ENCODE results near the gene KIF21B. TPM values are rescaled to one million over a fixed set of nuclear protein-coding genes. Genes with fewer than 3 reads are reported as not detected.

Gene KIF21B
- total RNA-seq, 4 donors from 2014 or later = 3.2 to 40.4 (median 22.7) TPM

- H3K27me3 ChIP-seq = no peaks in the 10 kb centered on the region
- H3K9me3 ChIP-seq = no peaks in the 10 kb centered on the region
- H3K4me3 ChIP-seq = no peak overlapping the region
- 97% methylated on average over 5 of the region's 5 CpGs; no CpG with 5 or more reads in 1 of the 2 donors for WGBS, 2 donors (ENCODE audit: low coverage in 1 of 2)
- no peaks in the 10 kb centered on the region for H3K36me3 ChIP-seq
- intact Hi-C loops (cut with DNase I; ENCODE audit: low total_unique reads) = no loop called here
- H3K4me1 ChIP-seq = no peaks in the 10 kb centered on the region
- in situ Hi-C loops (cut with MboI; ENCODE audit: low pct_ligation_motif_present in 1 of 4, low pct_unique_long_range_greater_than_20kb in 1 of 4, low sequenced_read_pairs in 3 of 4) = no loop called here
- H3K27ac ChIP-seq = no peak overlapping the region
- TF ChIP-seq POLR2AphosphoS5 (IDR thresholded peaks at IDR 0.05) = no peak
- no peak for TF ChIP-seq CTCF (IDR thresholded peaks at IDR 0.05)
- no peak for TF ChIP-seq POLR2A (IDR thresholded peaks at IDR 0.05)
- no peak for TF ChIP-seq EP300 (IDR thresholded peaks at IDR 0.05; ENCODE audit: low read depth)
- no peak for DNase-seq
These were observed 16.0 kb downstream of the KIF21B start for GRCh38 chr1:201007481-201007880.

GRCh38 chr1:201006450-201006849 lies 17.1 kb downstream of the KIF21B start:
- DNase-seq = no peak
- Histone ChIP-seq H3K36me3 (no peaks in the 10 kb centered on the region), H3K27ac (no peak overlapping the region), H3K9me3 (no peaks in the 10 kb centered on the region), H3K4me3 (no peak overlapping the region), H3K27me3 (no peaks in the 10 kb centered on the region), H3K4me1 (peaks cover 0 to 4% (median 2%) of the 10 kb centered on the region in 4 donors)
- intact Hi-C loops (cut with DNase I; ENCODE audit: low total_unique reads) = no loop called here
- TF ChIP-seq POLR2A (IDR thresholded peaks at IDR 0.05) (no peak), POLR2AphosphoS5 (IDR thresholded peaks at IDR 0.05) (no peak), EP300 (IDR thresholded peaks at IDR 0.05; ENCODE audit: low read depth) (no peak), CTCF (IDR thresholded peaks at IDR 0.05) (no peak)
- WGBS, 2 donors (ENCODE audit: low coverage in 1 of 2) = 45% methylated on average over 2 of the region's 2 CpGs; no CpG with 5 or more reads in 1 of the 2 donors
- in situ Hi-C loops (cut with MboI; ENCODE audit: low pct_ligation_motif_present in 1 of 4, low pct_unique_long_range_greater_than_20kb in 1 of 4, low sequenced_read_pairs in 3 of 4) = no loop called here

- intact Hi-C loops (cut with DNase I; ENCODE audit: low total_unique reads) (no loop called here), in situ Hi-C loops (cut with MboI; ENCODE audit: low pct_ligation_motif_present in 1 of 4, low pct_unique_long_range_greater_than_20kb in 1 of 4, low sequenced_read_pairs in 3 of 4) (no loop called here)
- no peak for DNase-seq
- Histone ChIP-seq H3K36me3 (no peaks in the 10 kb centered on the region), H3K27me3 (no peaks in the 10 kb centered on the region), H3K9me3 (no peaks in the 10 kb centered on the region), H3K4me3 (no peak overlapping the region), H3K4me1 (peaks cover 0 to 4% (median 2%) of the 10 kb centered on the region in 4 donors), H3K27ac (no peak overlapping the region)
- TF ChIP-seq CTCF (IDR thresholded peaks at IDR 0.05) (no peak), POLR2A (IDR thresholded peaks at IDR 0.05) (no peak), POLR2AphosphoS5 (IDR thresholded peaks at IDR 0.05) (no peak), EP300 (IDR thresholded peaks at IDR 0.05; ENCODE audit: low read depth) (no peak)
- 91 to 93% methylated on average over 3 to 14 of the region's 14 CpGs for WGBS, 2 donors (ENCODE audit: low coverage in 1 of 2)
These were observed 18.8 kb downstream of the KIF21B start for GRCh38 chr1:201004732-201005131.

GRCh38 chr1:201004154-201004553 lies 19.4 kb downstream of the KIF21B start:
- intact Hi-C loops (cut with DNase I; ENCODE audit: low total_unique reads) (no loop called here), in situ Hi-C loops (cut with MboI; ENCODE audit: low pct_ligation_motif_present in 1 of 4, low pct_unique_long_range_greater_than_20kb in 1 of 4, low sequenced_read_pairs in 3 of 4) (no loop called here)
- Histone ChIP-seq H3K27me3 (no peaks in the 10 kb centered on the region), H3K4me3 (no peak overlapping the region), H3K36me3 (no peaks in the 10 kb centered on the region), H3K27ac (no peak overlapping the region), H3K4me1 (peaks cover 0 to 4% (median 2%) of the 10 kb centered on the region in 4 donors), H3K9me3 (no peaks in the 10 kb centered on the region)
- TF ChIP-seq EP300 (IDR thresholded peaks at IDR 0.05; ENCODE audit: low read depth) (no peak), POLR2A (IDR thresholded peaks at IDR 0.05) (no peak), CTCF (IDR thresholded peaks at IDR 0.05) (no peak), POLR2AphosphoS5 (IDR thresholded peaks at IDR 0.05) (no peak)
- no peak for DNase-seq
- 96% methylated on average over 6 of the region's 6 CpGs; no CpG with 5 or more reads in 1 of the 2 donors for WGBS, 2 donors (ENCODE audit: low coverage in 1 of 2)
